ENCODE measurements around the gene GABRB1.

GABRB1 gene

DNA sequence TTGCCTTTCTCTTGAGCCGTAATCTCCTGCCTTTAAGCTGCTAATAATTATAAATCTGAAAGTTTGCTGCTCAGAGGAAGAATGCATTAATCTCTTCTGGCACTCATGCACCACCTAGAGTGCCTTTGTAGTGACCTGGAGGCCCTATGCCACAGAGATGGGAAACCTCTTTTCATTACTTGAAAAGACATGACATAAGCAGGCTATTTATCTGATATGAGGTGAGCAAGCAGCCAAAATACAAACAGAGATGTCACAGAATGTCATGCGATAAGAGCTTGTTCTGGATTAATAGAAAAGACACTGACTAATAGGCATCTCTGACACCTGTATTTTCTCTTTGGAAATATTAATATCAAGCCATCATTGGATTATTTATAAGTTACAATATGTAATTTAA lies 42.3 kb downstream of the GABRB1 start:
- in situ Hi-C loops (cut with HindIII; ENCODE audit: low sequenced_read_pairs): no loop called here
- no peak overlapping the region for H3K4me3 ChIP-seq (ENCODE audit: low read depth, low read length)
- no peak for DNase-seq (ENCODE audit: low read depth)
- TF ChIP-seq, protein P1, sequence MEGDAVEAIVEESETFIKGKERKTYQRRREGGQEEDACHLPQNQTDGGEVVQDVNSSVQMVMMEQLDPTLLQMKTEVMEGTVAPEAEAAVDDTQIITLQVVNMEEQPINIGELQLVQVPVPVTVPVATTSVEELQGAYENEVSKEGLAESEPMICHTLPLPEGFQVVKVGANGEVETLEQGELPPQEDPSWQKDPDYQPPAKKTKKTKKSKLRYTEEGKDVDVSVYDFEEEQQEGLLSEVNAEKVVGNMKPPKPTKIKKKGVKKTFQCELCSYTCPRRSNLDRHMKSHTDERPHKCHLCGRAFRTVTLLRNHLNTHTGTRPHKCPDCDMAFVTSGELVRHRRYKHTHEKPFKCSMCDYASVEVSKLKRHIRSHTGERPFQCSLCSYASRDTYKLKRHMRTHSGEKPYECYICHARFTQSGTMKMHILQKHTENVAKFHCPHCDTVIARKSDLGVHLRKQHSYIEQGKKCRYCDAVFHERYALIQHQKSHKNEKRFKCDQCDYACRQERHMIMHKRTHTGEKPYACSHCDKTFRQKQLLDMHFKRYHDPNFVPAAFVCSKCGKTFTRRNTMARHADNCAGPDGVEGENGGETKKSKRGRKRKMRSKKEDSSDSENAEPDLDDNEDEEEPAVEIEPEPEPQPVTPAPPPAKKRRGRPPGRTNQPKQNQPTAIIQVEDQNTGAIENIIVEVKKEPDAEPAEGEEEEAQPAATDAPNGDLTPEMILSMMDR (IDR thresholded peaks at IDR 0.05; ENCODE audit: low read depth, low read length, missing control alignments): no peak

DNA sequence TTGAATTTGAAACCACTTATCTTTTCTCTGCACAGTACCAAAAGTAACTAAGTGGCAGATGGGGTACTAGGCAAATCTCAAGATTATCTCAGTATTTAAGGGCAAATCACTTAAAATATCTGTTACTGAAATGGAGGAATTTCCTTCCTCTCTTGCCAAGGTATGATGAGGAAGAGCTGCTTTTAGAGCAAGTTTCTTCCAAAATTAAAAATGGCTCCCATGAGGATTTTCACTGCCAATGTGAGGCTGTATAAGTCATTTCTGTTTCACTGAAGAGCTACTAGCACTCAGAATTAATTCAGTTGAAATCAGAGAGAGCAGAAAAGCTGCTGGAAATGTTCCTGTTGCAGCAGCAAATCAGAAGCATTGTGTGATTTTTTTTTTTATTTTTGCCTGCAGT lies 43.4 kb downstream of the GABRB1 start:
- in situ Hi-C loops (cut with HindIII; ENCODE audit: low sequenced_read_pairs): no loop called here
- TF ChIP-seq, protein P1 (IDR thresholded peaks at IDR 0.05; ENCODE audit: low read depth, low read length, missing control alignments): no peak
- H3K4me3 ChIP-seq (ENCODE audit: low read depth, low read length): no peak overlapping the region
- no peak for DNase-seq (ENCODE audit: low read depth)

DNA sequence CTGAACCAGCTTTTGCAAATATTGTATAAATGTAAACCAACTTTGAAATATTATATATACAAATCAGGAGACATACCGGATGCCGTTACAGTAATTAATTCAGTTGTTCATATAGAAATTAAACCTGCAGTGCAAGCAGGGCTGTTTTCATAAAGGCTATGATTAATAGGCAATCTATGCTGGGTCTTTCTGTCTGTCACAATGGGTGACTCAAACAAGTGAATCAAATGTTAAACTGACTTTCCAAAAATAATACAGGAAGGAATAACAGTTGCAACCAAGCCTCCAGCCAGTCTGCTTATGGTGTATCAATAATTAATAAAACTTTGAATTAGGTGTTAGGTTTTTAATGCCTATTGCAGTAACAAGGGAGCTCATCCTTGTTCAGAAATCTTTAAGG lies 43.9 kb downstream of the GABRB1 start:
- TF ChIP-seq, protein P1 (IDR thresholded peaks at IDR 0.05; ENCODE audit: low read depth, low read length, missing control alignments): no peak
- no peak for DNase-seq (ENCODE audit: low read depth)
- in situ Hi-C loops (cut with HindIII; ENCODE audit: low sequenced_read_pairs): no loop called here
- no peak overlapping the region for H3K4me3 ChIP-seq (ENCODE audit: low read depth, low read length)

GRCh38 chr4:47075919-47076318 lies 44.6 kb downstream of the GABRB1 start:
- H3K4me3 ChIP-seq (ENCODE audit: low read depth, low read length): no peak overlapping the region
- DNase-seq (ENCODE audit: low read depth): no peak
- in situ Hi-C loops (cut with HindIII; ENCODE audit: low sequenced_read_pairs): no loop called here
- TF ChIP-seq, protein P1 (IDR thresholded peaks at IDR 0.05; ENCODE audit: low read depth, low read length, missing control alignments): no peak

DNA sequence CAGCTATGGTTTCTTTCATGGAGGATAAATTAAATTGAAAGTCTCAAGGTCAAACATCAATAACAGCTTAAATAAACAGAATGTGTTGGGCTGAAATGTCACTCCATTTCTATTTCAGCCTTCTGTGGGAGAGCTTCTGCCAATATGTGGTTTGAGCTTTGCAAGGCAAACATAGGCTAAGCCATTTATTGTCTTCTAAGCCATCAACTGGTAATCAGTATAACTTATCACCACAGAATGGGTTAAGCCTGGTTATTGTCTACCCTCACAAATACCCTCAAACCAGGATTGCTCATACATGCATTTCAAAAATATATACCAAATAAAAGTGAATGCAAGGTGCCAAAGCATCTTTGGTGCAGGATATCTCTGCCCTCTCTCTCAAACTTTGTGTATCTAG lies 52.7 kb downstream of the GABRB1 start:
- in situ Hi-C loops (cut with HindIII; ENCODE audit: low sequenced_read_pairs): no loop called here
- H3K4me3 ChIP-seq (ENCODE audit: low read depth, low read length): no peak overlapping the region
- no peak for DNase-seq (ENCODE audit: low read depth)
- TF ChIP-seq, protein P1 (IDR thresholded peaks at IDR 0.05; ENCODE audit: low read depth, low read length, missing control alignments): no peak

DNA sequence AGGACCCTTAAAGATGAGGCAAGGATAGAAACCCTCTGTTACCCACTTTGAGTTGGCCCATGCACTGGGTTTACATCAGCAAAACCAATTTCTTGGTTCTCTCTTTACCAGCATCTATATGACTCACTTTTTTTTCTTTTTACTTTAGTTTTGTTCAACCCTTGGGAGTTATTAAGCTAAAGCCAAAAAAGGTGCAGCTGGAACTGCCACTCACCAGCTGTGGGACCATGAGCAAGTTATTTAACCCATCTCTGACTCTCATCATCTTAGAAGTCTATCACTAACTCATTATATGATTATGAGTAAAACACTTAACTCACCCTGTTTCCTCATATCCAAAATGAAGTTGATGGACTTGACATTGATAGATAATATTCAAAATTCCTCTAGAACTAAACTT lies 53.4 kb downstream of the GABRB1 start:
- TF ChIP-seq, protein P1 (IDR thresholded peaks at IDR 0.05; ENCODE audit: low read depth, low read length, missing control alignments): no peak
- in situ Hi-C loops (cut with HindIII; ENCODE audit: low sequenced_read_pairs): no loop called here
- DNase-seq (ENCODE audit: low read depth): no peak
- no peak overlapping the region for H3K4me3 ChIP-seq (ENCODE audit: low read depth, low read length)

DNA sequence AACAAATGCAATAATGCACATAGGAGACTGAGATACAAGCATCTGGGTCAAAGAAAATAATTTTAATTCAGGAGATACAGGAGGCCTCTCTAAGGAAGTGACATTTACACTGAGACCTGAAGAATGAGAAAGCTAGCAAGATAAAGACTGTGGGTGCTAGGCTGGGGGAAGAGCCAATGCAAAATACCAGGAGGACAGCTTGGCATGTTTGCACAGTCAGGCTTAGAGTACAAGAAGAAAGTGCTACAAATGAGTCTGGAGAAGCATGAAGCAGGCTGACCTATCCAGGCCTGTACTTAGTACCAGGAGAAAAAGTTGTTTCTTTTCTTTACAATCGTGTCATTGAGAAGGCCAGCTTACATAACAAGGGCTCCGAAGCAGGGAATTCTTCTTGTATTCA lies 56.9 kb downstream of the GABRB1 start:
- in situ Hi-C loops (cut with HindIII; ENCODE audit: low sequenced_read_pairs): no loop called here

More for the DNA sequence above, 56.9 kb downstream of the GABRB1 start:
- no peak overlapping the region for H3K4me3 ChIP-seq (ENCODE audit: low read depth, low read length)
- no peak for DNase-seq (ENCODE audit: low read depth)
- TF ChIP-seq, protein P1 (IDR thresholded peaks at IDR 0.05; ENCODE audit: low read depth, low read length, missing control alignments): no peak

Data from astrocyte of the cerebellum (primary cell).